D721Med (cell line): Measurements from ENCODE around the gene SDHAF4.
A peak's percentile ranks its signal among the peaks of the same experiment; 100 is the strongest.

Experiments used
- DNase-seq: peaks from one replicate; pipeline ENCODE4 v3.0.0; 2011; ENCODE audit warnings: low spot score; ENCODE audit not compliant: insufficient read length
- FAIRE-seq: peaks from 2 replicates; lab custom pipeline; 2011; peaks lifted over from hg19 to GRCh38; lab: Jason Lieb, UNC
- CTCF ChIP-seq: IDR thresholded peaks from 2 replicates; pipeline ENCODE4 v1.5.1; 2012; ENCODE audit warnings: mild to moderate bottlenecking, control low read depth; ENCODE audit not compliant: insufficient read depth; ENCODE audit errors: missing control alignments

The SDHAF4 gene

GRCh38 chr6:70566751-70567382 is at the start of gene SDHAF4:
SDHAF4 (plus strand) TSS chr6:70566930; CDS start chr6:70566941, 11 bp downstream.
- DNase-seq = peak; percentile 72
- FAIRE-seq = no peak
- no peak for TF ChIP-seq CTCF

DNA sequence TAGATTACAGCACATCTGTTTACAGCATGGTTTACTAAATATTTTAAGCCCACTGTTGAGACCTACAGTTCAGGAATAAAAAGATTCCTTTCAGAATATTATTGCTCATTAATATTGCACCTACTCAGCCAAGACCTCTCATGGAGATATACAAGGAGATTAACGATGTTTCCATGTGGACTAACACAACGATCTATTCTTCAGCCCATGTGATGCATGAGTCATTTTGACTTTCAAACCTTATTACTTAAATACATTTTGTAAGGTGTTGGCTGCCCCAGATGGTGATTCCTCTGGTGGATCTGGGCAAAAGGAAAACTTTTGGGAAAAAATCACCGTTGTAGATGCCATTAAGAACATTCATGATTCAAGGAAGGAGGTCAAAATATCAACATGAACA is 48.0 kb upstream of the SDHAF4 start:
- no peak for DNase-seq
- no peak for TF ChIP-seq CTCF
- FAIRE-seq = no peak

DNA sequence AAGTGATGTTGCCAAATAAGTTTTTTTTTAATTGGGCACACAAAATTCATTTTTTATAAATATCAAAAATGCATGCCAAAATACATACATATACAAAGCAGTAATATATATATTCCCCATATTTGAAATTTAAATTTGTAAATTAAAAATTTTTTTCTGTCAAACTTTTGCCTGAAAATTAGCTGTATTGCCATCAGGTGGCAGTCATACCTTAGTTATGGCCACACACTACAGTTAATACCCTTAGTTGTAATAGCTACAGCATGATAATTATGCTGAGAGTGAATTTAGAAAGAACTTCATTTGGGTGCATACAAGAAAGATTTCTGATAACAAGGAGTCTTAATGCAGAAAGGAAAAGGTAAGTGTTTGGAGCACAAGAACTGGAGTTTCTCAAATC is 46.2 kb upstream of the SDHAF4 start:
- peak; percentile 61 for TF ChIP-seq CTCF
- FAIRE-seq (peak; percentile 53), DNase-seq (no peak)

- no peak for TF ChIP-seq CTCF
- DNase-seq = no peak
- no peak for FAIRE-seq
These were observed 41.9 kb upstream of the SDHAF4 start for GRCh38 chr6:70524721-70525286.

DNA sequence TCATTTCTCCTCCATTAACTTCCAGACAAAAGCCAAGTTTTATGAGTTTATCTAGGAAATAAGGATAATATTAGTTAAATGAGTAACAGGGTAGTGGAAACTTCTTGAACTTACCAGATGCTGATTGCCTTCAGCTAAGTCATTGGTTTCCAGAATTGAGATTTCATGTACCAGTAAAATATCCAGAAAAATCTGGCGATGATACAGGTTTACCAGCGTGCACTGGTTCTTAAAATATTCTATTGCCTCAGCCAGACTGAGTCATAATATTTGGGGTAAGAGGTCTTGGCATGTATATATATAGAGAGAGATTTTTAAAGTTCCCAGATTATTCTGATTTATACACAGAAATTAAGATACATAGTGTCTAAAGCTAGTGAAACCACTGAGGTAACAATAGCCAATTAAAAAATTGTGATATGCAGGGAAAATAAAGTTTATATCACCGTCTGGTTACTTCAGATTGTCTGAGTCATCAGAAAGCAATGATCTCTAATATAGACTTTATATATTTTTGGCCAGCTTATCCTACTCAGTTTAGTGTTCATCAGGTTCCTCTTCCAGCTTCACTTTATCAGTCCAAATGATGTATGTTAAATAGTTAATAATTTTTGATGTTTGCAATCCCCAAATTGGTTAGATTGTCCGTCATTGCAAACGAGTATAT is 39.5 kb upstream of the SDHAF4 start:
- no peak for TF ChIP-seq CTCF
- FAIRE-seq = no peak
- DNase-seq = no peak

- DNase-seq = no peak
- TF ChIP-seq CTCF = no peak
- no peak for FAIRE-seq
These were observed 36.7 kb upstream of the SDHAF4 start for GRCh38 chr6:70530023-70530422.

GRCh38 chr6:70531133-70531532 is 35.6 kb upstream of the SDHAF4 start:
- TF ChIP-seq CTCF = no peak
- FAIRE-seq (no peak), DNase-seq (no peak)
